ENCODE measurements around the gene GOT1.

The GOT1 gene

GRCh38 chr10:99395750-99396445 lies 34.5 kb downstream of the GOT1 start:
- no peak for DNase-seq (ENCODE audit: low read depth)

GRCh38 chr10:99394761-99395386 lies 35.5 kb downstream of the GOT1 start:
- no peak for DNase-seq (ENCODE audit: low read depth)

- no peak for DNase-seq (ENCODE audit: low read depth)
These were observed 36.2 kb downstream of the GOT1 start for GRCh38 chr10:99394256-99394655.

DNA sequence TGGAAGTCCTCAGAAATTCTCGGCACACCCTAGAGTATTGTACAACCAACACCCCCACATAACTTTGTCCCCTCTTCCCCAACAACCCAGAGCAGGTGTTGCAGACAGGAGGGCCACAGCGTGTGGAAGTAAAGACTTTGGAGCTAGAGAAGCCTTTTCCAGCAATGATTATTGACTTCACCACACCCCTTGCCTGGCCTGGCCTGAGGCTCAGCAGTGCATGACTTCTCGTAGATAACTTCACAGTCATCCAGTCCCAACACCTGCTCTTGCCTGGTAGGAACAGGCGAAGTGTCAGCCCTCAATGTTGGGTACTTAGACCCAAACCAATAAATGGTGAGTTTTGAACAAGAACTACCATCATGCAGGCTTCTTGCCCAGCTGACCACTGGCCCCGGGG lies 36.7 kb downstream of the GOT1 start:
- DNase-seq (ENCODE audit: low read depth) = no peak

DNA sequence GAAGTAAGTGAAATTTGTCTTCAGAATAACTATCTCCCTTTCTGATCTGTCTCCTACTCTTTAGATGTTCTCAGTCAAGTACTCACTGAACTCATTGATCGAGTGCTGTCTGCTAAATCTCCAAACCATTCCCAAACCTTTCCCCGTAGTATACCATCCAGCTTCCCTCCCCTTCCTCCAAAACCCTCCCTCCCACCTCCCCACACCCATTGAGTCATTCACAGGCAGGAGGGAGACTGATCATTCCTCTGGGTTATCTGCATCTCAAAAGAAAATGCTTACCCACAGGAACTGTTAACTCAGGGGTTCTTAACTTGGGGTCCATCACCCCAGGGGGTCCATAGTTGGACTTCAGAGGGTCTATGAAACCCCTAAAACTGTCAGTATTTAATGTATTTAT lies 37.4 kb downstream of the GOT1 start:
- DNase-seq (ENCODE audit: low read depth) = no peak

GRCh38 chr10:99391346-99391745 lies 39.1 kb downstream of the GOT1 start:
- DNase-seq (ENCODE audit: low read depth) = no peak

GRCh38 chr10:99389729-99390480 lies 40.5 kb downstream of the GOT1 start:
- no peak for DNase-seq (ENCODE audit: low read depth)

GRCh38 chr10:99387541-99387940 lies 42.9 kb downstream of the GOT1 start:
- no peak for DNase-seq (ENCODE audit: low read depth)

DNA sequence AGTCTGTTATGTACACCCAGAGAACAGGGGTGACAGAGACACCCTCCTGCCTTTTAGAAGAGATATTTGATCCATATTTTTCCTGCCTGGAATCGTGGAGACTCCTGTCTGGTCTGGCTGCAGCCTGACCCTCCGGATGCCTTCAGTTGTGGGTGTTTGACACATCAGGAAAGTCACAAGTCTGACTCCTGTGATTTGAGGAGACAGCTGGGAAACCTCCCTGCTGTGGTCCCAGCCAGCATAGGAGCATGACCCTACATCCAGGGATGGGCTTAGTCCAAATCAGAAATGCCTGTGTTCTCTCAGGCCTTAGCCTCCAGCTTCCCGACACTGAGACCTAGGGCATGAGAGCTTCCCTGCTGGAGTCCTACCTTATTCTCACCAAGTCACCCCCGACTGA lies 43.4 kb downstream of the GOT1 start:
- DNase-seq (ENCODE audit: low read depth) = no peak

DNA sequence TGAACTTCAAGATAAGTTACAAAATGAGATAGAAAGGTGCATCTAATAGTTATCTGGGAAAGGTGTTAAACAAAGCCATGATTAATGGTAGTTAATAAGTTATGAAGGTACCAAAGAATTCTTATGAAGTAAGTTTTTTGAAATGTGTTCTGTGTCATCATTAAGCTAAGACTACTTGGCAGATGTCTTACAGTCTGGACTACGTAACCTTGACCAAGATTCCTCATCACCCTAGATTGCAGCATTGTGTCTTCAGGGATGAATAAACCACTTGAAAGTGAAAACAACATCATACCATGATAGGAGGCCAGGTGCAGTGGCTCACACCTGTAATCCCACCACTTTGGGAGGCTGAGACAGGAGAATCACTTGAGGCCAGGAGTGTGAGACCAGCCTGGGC lies 48.2 kb downstream of the GOT1 start:
- no peak for DNase-seq (ENCODE audit: low read depth)

- no peak for DNase-seq (ENCODE audit: low read depth)
These were observed 55.0 kb downstream of the GOT1 start for GRCh38 chr10:99375426-99375825.

- DNase-seq (ENCODE audit: low read depth) = no peak
These were observed 55.5 kb downstream of the GOT1 start for GRCh38 chr10:99374972-99375371.

DNA sequence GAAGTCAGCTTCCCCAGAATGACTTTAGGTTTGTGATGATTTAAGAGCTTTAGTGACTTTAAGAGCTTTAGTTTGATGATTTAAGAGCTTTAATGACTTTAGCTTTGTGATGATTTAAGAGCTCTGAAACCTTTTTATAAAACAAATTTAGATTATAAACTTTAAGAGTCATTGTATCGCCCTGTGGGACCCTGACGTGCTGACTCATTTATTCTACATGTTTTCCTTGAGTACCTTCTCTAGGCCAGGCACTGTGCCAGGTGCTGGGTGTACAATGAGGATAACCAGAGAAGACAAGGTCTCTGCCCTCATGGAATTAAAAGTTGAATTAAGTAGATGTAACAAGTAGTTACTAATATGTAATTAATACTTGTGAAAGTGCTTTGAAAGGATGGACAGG lies 55.9 kb downstream of the GOT1 start:
- DNase-seq (ENCODE audit: low read depth) = no peak

DNA sequence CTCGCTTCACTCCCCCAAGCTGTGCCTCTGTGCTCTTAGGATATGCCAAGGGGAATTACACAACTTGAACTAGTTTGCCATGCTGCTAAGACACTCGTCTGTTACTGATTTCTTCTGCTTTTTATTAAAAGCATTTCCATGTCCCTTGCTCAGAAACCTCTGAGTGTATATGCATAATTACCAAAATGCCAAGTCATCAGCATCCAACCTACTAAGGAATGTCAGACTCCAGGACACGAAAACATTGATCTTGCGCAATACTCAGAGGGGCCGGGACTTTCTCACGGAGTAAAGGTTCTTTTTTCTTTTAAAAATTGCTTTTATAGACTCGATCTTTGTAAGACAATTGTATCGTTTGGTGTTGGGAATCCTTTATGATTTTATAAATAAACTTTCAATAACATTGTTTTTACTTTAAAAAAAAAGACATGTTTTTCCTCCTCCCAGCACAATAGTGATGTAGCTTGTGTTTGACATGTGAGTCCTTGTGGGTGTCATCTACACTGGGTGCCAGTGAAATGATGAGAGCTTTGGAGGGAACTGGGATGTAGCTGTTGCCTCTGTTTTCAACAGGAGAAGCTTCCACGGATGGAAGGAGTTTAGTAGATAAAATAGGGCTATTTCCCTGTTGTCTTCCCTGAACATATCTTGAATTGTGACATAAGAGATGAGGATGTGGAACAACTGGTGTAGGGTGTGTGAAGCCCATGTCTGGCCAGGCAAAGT lies 57.7 kb downstream of the GOT1 start:
- DNase-seq (ENCODE audit: low read depth) = no peak

DNA sequence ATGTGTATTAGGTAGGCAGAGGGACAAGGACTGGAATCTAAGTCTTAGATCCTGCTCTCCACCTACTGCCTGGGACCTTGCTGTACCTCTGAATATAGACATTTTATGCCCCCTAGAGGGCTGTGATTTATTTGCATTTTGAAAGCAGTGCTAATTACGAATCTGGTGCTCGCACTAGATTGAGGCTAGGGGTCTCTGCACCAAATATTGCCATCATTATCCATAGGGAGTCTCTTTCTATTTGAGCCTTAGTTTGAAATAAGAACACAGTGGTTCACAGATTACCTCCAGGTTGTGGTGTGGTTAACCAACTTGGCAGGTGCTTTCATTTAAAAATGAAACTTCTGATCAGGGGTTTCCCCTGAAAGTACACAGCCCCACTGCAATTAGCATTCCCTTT lies 59.4 kb downstream of the GOT1 start:
- no peak for DNase-seq (ENCODE audit: low read depth)

DNA sequence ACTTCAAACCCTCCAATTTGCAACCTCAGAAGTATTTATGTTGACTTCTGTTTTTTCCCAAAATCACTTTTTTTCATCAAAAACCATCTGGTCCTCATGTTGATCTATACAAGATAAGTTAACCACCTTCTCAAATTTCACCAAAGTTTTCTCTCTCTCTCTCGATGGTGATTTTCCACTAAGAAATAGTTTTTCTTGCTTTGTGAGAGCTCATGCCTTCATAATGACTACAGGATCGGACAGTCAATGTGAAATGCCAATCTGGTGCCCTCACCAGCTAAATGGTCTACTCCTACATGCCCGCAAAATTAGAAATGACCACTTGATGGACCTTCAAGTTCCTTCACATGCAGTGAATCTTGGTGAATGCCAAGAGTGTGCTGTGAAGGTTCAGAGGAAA lies 60.9 kb downstream of the GOT1 start:
- DNase-seq (ENCODE audit: low read depth) = no peak

DNA sequence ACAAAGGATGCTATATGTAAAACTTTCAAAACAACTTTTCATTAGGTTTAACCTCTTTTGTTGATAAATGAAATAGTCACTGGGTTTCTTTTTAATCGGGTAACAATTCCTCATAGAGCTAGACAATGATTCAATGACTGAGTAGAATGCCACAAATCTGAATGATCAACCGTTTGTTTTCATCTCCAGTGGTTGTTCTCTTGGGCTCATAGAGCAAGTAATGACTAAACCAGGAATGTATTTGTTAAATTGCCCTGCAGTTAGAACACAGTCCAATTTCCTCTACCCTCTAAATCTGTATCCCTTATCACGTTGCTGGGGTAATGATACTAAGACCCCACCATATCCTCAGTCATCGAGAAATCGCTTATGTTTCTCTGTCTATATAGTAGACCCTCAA lies 61.3 kb downstream of the GOT1 start:
- no peak for DNase-seq (ENCODE audit: low read depth)

DNA sequence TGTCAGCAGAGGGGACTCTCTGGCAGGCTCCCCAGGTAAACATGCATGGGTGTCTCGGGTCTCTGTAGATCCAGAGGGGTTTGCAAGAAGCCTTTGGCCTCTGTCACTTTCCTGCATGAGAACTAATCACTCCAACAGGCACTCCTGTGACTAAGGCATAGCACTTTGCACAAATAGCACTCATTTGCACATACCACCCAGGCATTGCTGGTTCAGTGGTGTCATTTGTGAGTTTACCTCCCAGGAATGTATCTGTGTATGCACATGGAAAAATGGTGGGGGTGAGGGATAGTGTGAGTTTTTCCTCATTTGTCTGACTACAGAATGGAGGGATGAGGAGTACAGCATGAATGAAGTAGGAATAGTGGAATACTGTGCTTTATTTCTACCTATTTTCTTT lies 61.8 kb downstream of the GOT1 start:
- DNase-seq (ENCODE audit: low read depth) = no peak

- no peak for DNase-seq (ENCODE audit: low read depth)
These were observed 63.8 kb downstream of the GOT1 start for GRCh38 chr10:99366666-99367065.

GRCh38 chr10:99365736-99366135 lies 64.7 kb downstream of the GOT1 start:
- DNase-seq (ENCODE audit: low read depth) = no peak

DNA sequence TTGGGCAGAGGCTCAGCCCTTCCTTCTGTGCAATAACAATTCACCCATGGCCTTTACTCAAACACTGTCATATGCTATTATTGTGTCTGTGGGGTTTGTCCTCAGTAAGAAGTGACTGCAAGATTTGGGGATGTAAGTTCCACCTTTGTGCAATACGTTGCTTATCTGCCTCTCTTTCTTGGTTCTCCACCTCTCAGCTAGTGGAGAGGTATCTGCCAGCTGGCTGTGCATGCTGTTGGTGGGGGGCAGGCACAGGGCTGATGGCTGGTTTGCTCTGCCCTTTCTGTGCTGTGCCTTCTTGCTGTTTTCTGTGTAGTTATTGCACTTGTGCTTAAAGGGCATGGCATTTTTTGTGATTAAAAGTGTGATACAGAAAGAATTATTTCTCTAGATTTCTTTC lies 65.1 kb downstream of the GOT1 start:
- DNase-seq (ENCODE audit: low read depth) = no peak

GRCh38 chr10:99364125-99364524 lies 66.3 kb downstream of the GOT1 start:
- no peak for DNase-seq (ENCODE audit: low read depth)

DNA sequence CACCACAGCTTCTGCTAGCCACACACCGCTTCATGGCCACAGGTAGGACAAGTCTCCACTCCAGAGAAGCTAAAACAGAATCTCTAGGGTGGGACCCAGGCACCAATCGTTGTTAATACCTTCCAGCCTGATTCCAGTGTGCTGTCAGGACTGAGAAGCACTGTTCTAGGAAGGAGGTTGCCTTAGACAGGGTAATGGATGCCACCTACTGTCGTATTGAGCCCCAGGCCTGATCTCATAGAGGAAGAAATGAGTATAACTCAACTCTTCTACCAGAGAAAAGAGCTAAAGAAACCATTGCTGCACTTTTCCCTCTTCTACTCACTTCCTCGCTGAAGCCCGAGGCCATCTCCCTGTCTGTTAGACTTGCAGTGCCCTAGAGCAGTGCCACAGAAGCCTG lies 69.5 kb downstream of the GOT1 start:
- DNase-seq (ENCODE audit: low read depth) = no peak

Data from activated T-cell treated with anti-CD3 and anti-CD28 coated beads for 24 hours (primary cell).